Endothelial cell of umbilical vein (primary cell): ENCODE data around the gene LMNB1. TPM values are rescaled to one million over a fixed set of nuclear protein-coding genes. Genes with fewer than 3 reads are reported as not detected.

Experiments used
- BruUV-seq: library from RNA; stranded (reverse); fragments of 400-500 nt; replicated peaks from 2 replicates; lab custom pipeline; 2021; lab: Mats Ljungman, UMichigan
- CTCF ChIA-PET: fragments of 300-600, 350-600 bp; sonication (Branson Sonifier 250); formaldehyde crosslinking; loops from one replicate; lab custom pipeline; 2021; ENCODE audit warnings: antibody characterized with exemption, inconsistent platforms; lab: Charles Lee
- POLR2A ChIA-PET: fragments of 300-600, 350-600 bp; sonication (Branson Sonifier 250); formaldehyde crosslinking; loops from one replicate; lab custom pipeline; 2021; ENCODE audit warnings: antibody characterized with exemption, inconsistent platforms; lab: Charles Lee
- DNase-seq: peaks from one replicate; pipeline ENCODE4 v3.0.0-alpha.2; 2011; ENCODE audit warnings: low read depth, low spot score
- FAIRE-seq: peaks from 2 replicates; lab custom pipeline; 2011; peaks lifted over from hg19 to GRCh38; lab: Jason Lieb, UNC
- H2AFZ ChIP-seq: 2 replicates; pipeline ENCODE4 v1.6.0; 2012; ENCODE audit warnings: low read depth, low read length, control low read depth, inconsistent platforms
- H3K27ac ChIP-seq: 2 replicates; pipeline ENCODE4 v1.5.1; 2011; ENCODE audit warnings: low read depth, mild to moderate bottlenecking, control low read depth, low read length, moderate library complexity; ENCODE audit not compliant: insufficient read depth
- H3K27me3 ChIP-seq, 2 experiments: 2 replicates each; pipeline versions ENCODE4 v1.6.0 to v1.6.1; 2011; ENCODE audit warnings: low read length in 2 of 2, mixed read lengths in 1 of 2; ENCODE audit not compliant: control insufficient read depth in 2 of 2, insufficient read depth in 2 of 2
- H3K36me3 ChIP-seq, 2 experiments: 2 replicates in 1 of 2; 3 replicates in 1 of 2; pipeline ENCODE4 v1.5.1; 2011; ENCODE audit warnings: low read length in 2 of 2, mild to moderate bottlenecking in 1 of 2, moderate library complexity in 1 of 2; ENCODE audit not compliant: control insufficient read depth in 2 of 2, insufficient read depth in 2 of 2; ENCODE audit errors: extremely low read depth in 1 of 2
- H3K4me1 ChIP-seq: 3 replicates; pipeline ENCODE4 v1.5.1; 2011; ENCODE audit warnings: mild to moderate bottlenecking, low read length; ENCODE audit not compliant: control insufficient read depth, insufficient read depth; ENCODE audit errors: extremely low read depth
- H3K4me2 ChIP-seq: 2 replicates; pipeline ENCODE4 v1.6.1; 2011; ENCODE audit warnings: low read length, control low read depth, mixed read lengths; ENCODE audit not compliant: insufficient read depth
- H3K4me3 ChIP-seq, 3 experiments: fragments of 200-600 bp in 1 of 3; sonication (generic), shearing (Covaris generic) in 1 of 3; replicated peaks in 1 of 3; 2 replicates each; pipeline ENCODE4 v1.5.1; 2011 to 2016; ENCODE audit warnings: control low read depth in 3 of 3, low read length in 3 of 3, mild to moderate bottlenecking in 2 of 3, inconsistent platforms in 1 of 3, low read depth in 1 of 3, moderate library complexity in 1 of 3; ENCODE audit not compliant: insufficient read depth in 1 of 3
- H3K79me2 ChIP-seq: 2 replicates; pipeline ENCODE4 v1.6.0; 2012; ENCODE audit warnings: low read length, inconsistent platforms; ENCODE audit not compliant: control insufficient read depth, insufficient read depth
- H3K9ac ChIP-seq: replicated peaks from 2 replicates; pipeline ENCODE3; 2011; ENCODE audit warnings: low read length, control low read depth; ENCODE audit not compliant: insufficient read depth; ENCODE audit errors: extremely low read depth
- H3K9me1 ChIP-seq: replicated peaks from 3 replicates; pipeline ENCODE4 v1.6.0; 2011; ENCODE audit warnings: mild to moderate bottlenecking, low read length; ENCODE audit not compliant: control insufficient read depth, insufficient read depth; ENCODE audit errors: extremely low read depth
- H3K9me3 ChIP-seq: replicated peaks from 2 replicates; pipeline ENCODE4 v1.5.1; 2012; ENCODE audit warnings: low read length, inconsistent platforms; ENCODE audit not compliant: control insufficient read depth, insufficient read depth
- H4K20me1 ChIP-seq: replicated peaks from 2 replicates; pipeline ENCODE3; 2011; ENCODE audit warnings: mild to moderate bottlenecking, low read length; ENCODE audit not compliant: control insufficient read depth, insufficient read depth; ENCODE audit errors: extremely low read depth
- CTCF ChIP-seq, 2 donors: IDR thresholded peaks; 1 replicate in 1 of 2; 2 replicates in 1 of 2; pipeline ENCODE4 v1.5.1; 2011; ENCODE audit warnings: low read length in 2 of 2, mild to moderate bottlenecking in 2 of 2, moderate library complexity in 2 of 2, control low read depth in 1 of 2, inconsistent platforms in 1 of 2, low read depth in 1 of 2; ENCODE audit not compliant: insufficient read depth in 1 of 2; ENCODE audit errors: extremely low read depth in 1 of 2
- EZH2 ChIP-seq: IDR thresholded peaks from 2 replicates; pipeline ENCODE4 v1.6.1; 2012; ENCODE audit warnings: borderline replicate concordance, low read depth, mild to moderate bottlenecking, moderate library complexity, low read length, inconsistent platforms; ENCODE audit not compliant: severe bottlenecking
- FOS ChIP-seq: IDR thresholded peaks from 2 replicates; pipeline ENCODE4 v1.6.1; 2011; ENCODE audit warnings: mild to moderate bottlenecking, low read length, moderate library complexity, borderline replicate concordance; ENCODE audit not compliant: insufficient read depth
- GATA2 ChIP-seq: IDR thresholded peaks from 2 replicates; pipeline ENCODE4 v1.7.0; 2011; ENCODE audit warnings: low read depth, mild to moderate bottlenecking, moderate library complexity, mixed read lengths, low read length; ENCODE audit not compliant: insufficient read length, insufficient read depth
- JUN ChIP-seq: IDR thresholded peaks from 2 replicates; pipeline ENCODE4 v1.6.1; 2011; ENCODE audit warnings: borderline replicate concordance, low read depth; ENCODE audit not compliant: insufficient read length, insufficient read depth
- MAX ChIP-seq: IDR thresholded peaks from 2 replicates; pipeline ENCODE4 v1.6.1; 2011; ENCODE audit not compliant: insufficient read depth, insufficient read length
- MYC ChIP-seq: IDR thresholded peaks from one replicate; pipeline ENCODE4 v1.6.1; 2011; ENCODE audit warnings: mild to moderate bottlenecking, low read depth, low read length
- POLR2A ChIP-seq: IDR thresholded peaks from 2 replicates; pipeline ENCODE4 v1.6.1; 2012; ENCODE audit warnings: low read depth, mild to moderate bottlenecking, control low read depth, low read length
- POLR2AphosphoS5 ChIP-seq: IDR thresholded peaks from 2 replicates; pipeline ENCODE4 v1.6.1; 2012; ENCODE audit warnings: low read depth, mild to moderate bottlenecking, control low read depth, low read length, moderate library complexity; ENCODE audit not compliant: insufficient read depth
- dilution Hi-C: fragments of 300-500 bp; cut with MboI; formaldehyde crosslinking; loops from one replicate; pipeline ENCODE4 v1.15.0; 2019; ENCODE audit warnings: low sequenced_read_pairs; ENCODE audit not compliant: extremely low pct_ligation_motif_present
- intact Hi-C: fragments of 100-400 bp; cut with micrococcal nuclease; formaldehyde crosslinking; loops from one replicate; pipeline ENCODE4 v1.10.0; 2022
- polyA plus RNA-seq, 4 experiments: library from polyadenylated mRNA; depleted of rRNA in 3 of 4; stranded (reverse) in 3 of 4; unstranded in 1 of 4; fragments of >200 nt; gene quantifications; 2 replicates each; pipeline versions ENCODE4 v1.2.1 to v1.2.3, GENCODE V29; 2011 to 2012; ENCODE audit warnings: missing spikeins in 1 of 4
- total RNA-seq: library from RNA; stranded (reverse); gene quantifications from 2 replicates; pipeline ENCODE4 v1.2.3, GENCODE V29; 2021

Gene LMNB1
- total and polyA plus RNA-seq, 2 donors (not counting 3 experiments of a cell fraction or from before 2014, with no cell fraction given), result 45.2 to 144 TPM

- no peaks in the 10 kb centered on the region for H3K9me1 ChIP-seq
- intact Hi-C loops (no loop called here), dilution Hi-C loops (no loop called here)
- H3K4me3 ChIP-seq, result no peak overlapping the region
- no peaks in the 10 kb centered on the region for H3K27me3 ChIP-seq
- BruUV-seq, result no TSS peak
- no peak for TF ChIP-seq MYC
- TF ChIP-seq GATA2, result no peak
- TF ChIP-seq MAX, result no peak
- no peak for TF ChIP-seq POLR2A
- no peak for TF ChIP-seq FOS
- TF ChIP-seq EZH2, result no peak
- TF ChIP-seq CTCF (IDR thresholded peaks at IDR 0.05; ENCODE audit: extremely low read depth in 1 of 2, insufficient read depth in 1 of 2, low read depth in 1 of 2, low read length in 2 of 2), result no peak
- no peak for TF ChIP-seq POLR2AphosphoS5
- no peak for TF ChIP-seq JUN
- no peak overlapping the region for H3K9ac ChIP-seq
- ChIA-PET CTCF (no interaction called here), POLR2A (no interaction called here)
- H3K79me2 ChIP-seq, result no peaks in the 10 kb centered on the region
- no peak overlapping the region for H3K27ac ChIP-seq
- FAIRE-seq, result no peak
- no peaks in the 10 kb centered on the region for H3K36me3 ChIP-seq
- no peak overlapping the region for H3K4me2 ChIP-seq
- peaks cover 9% of the 10 kb centered on the region for H3K4me1 ChIP-seq
- H4K20me1 ChIP-seq, result no peaks in the 10 kb centered on the region
- DNase-seq, result no peak
- H2AFZ ChIP-seq, result no peak overlapping the region
- H3K9me3 ChIP-seq, result no peaks in the 10 kb centered on the region
These were observed 80.8 kb downstream of the LMNB1 start for GRCh38 chr5:126857472-126858410.
